ENCODE data around the gene AIFM3.

Gene AIFM3

DNA sequence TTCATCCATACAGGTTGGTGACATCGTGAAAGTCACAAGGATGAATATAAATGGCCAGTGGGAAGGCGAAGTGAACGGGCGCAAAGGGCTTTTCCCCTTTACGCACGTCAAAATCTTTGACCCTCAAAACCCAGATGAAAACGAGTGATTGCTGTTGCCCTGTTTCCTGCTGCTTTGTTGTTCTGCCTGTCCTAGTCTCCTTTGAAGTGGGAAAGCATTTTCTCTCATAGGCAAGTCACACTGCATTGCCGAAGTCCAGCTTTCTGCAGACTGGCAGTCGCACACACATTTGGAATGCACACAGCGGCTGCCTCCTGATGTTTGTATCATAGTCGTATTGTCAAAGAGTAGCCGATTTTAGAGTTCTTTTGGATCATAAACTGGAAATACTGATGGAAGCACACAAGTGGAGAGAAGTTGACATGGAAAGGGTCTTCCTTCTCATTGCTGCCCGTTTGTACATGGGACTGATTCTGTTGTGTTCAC lies 17.3 kb upstream of the AIFM3 start:
- no peaks in the 10 kb centered on the region for H3K9me3 ChIP-seq (ENCODE audit: control insufficient read depth in 1 of 2, low read length in 2 of 2)
- H3K36me3 ChIP-seq (ENCODE audit: control insufficient read depth in 1 of 2, insufficient read depth in 2 of 2, low read length in 2 of 2), result peaks cover 11 to 35% of the 10 kb centered on the region in 2 donors
- no peak overlapping the region for H3K27ac ChIP-seq (ENCODE audit: low read depth, low read length)
- peaks cover 76 to 88% of the 10 kb centered on the region in 2 donors for H3K4me1 ChIP-seq (ENCODE audit: control insufficient read depth in 1 of 2, insufficient read depth in 2 of 2, low read length in 2 of 2)
- H3K4me3 ChIP-seq (ENCODE audit: low read depth in 1 of 2, low read length in 2 of 2), result no peak overlapping the region
- no peak overlapping the region for H3K9ac ChIP-seq (ENCODE audit: low read depth in 1 of 2, low read length in 2 of 2)
- no peaks in the 10 kb centered on the region for H3K27me3 ChIP-seq (ENCODE audit: control insufficient read depth in 1 of 2, insufficient read depth in 2 of 2, low read length in 2 of 2)

DNA sequence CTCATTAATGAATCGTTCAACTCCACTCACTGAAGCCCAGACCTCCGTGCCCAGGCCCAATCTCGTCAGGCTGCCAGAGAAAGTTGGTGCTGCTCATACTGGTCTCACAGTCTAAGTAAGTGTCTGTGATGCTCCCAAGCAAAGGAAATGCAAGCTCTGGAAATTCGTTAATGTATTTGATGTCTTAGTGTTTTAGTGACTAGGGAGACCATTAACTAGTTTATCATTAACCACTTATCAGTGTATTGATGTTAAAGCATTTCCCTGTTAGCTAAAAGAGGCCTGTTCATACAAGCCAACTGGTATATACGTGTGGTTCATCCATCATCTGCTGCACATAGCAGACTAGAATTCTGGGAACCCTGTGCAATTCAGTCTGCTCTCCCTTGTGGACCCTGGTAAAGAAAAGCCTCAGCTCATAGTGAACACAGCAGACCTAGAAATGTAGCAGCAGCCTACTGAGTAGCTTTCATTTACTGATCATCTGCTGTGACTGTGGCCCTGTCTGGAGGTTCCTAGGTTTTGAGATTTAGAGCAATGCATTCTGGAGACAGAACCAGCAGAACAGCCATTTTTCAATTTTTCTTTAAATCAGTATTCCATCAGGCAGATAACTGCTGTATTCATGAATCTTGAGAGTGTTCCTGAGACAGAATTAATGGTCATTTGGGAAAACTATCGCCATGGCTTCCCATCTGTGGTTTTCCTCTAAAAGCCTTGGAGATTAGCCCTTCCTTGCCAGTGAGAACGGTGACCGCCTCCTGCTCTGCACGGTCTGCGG lies 15.7 kb upstream of the AIFM3 start:
- H3K4me1 ChIP-seq (ENCODE audit: control insufficient read depth in 1 of 2, insufficient read depth in 2 of 2, low read length in 2 of 2), result peaks cover 67 to 86% of the 10 kb centered on the region in 2 donors
- H3K27ac ChIP-seq (ENCODE audit: low read depth, low read length), result peak overlapping the region; percentile 75
- H3K4me3 ChIP-seq (ENCODE audit: low read depth in 1 of 2, low read length in 2 of 2), result peak overlapping the region; percentile 30 to 51
- no peaks in the 10 kb centered on the region for H3K9me3 ChIP-seq (ENCODE audit: control insufficient read depth in 1 of 2, low read length in 2 of 2)
- peaks cover 11 to 30% of the 10 kb centered on the region in 2 donors for H3K36me3 ChIP-seq (ENCODE audit: control insufficient read depth in 1 of 2, insufficient read depth in 2 of 2, low read length in 2 of 2)
- H3K9ac ChIP-seq (ENCODE audit: low read depth in 1 of 2, low read length in 2 of 2), result peak overlapping the region; percentile 26 to 33
- no peaks in the 10 kb centered on the region for H3K27me3 ChIP-seq (ENCODE audit: control insufficient read depth in 1 of 2, insufficient read depth in 2 of 2, low read length in 2 of 2)

DNA sequence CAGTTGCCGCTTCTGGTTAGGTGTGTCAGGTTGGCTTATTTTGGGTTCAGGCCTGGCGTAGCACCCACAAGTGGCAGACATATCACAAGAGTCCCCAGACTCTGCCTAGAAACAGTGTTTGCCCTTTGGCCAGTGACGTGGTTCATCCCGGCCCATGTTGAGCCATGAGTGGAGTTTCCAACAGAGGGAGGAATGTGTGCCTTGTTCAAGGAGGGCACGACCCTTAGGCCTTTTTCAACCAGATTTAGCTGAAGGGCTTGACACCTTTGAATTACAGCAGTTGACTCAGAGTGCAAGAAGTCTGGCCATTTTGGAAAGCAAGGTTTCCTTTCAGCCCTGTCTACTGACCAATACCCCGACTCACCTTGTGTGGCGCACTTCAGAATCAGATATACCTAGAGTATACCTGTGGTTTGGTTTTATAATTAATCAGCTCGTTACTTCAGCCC lies 15.1 kb upstream of the AIFM3 start:
- H3K9ac ChIP-seq (ENCODE audit: low read depth in 1 of 2, low read length in 2 of 2), result peak overlapping the region; percentile 32 to 36

DNA sequence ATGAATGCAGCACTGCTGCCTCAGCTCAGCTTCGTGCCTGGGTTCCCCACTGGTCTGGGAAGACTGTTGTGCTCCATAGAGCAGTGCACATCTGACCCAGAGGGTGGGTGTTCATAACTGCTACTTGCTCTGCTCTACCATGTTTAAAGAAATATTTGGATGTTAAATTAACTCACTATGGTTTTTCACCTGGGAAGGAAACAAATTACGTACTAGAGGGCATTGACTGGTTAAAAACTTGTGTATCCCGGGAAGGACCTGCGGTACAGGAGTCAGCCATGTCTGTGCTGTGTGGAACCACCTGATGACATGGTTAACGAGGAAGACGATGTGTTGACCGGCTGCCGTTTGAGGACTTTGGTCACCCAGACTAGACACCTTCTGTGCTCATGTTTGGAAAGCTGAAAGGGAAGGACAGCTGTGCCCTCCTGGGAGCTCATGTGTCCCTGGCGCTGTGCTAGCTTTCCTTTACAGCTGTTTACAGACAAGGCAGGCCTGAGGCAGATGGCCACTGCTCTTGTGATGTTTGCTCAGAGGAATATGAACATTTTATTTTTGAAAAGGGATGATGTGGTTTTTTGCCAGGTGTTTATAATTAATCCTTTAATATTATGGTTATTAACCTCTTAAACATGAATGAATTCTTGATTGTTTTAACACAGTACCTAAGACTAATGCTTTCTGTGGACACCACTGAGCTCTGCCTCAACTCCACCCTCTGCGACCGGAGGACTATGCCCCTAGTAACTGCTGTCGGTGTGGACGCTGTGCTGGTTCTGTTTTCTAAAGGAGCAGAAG lies 14.3 kb upstream of the AIFM3 start:
- Histone ChIP-seq H3K27ac (ENCODE audit: low read depth, low read length) (peak overlapping the region; percentile 75), H3K36me3 (ENCODE audit: control insufficient read depth in 1 of 2, insufficient read depth in 2 of 2, low read length in 2 of 2) (peaks cover 11 to 29% of the 10 kb centered on the region in 2 donors), H3K27me3 (ENCODE audit: control insufficient read depth in 1 of 2, insufficient read depth in 2 of 2, low read length in 2 of 2) (no peaks in the 10 kb centered on the region), H3K9me3 (ENCODE audit: control insufficient read depth in 1 of 2, low read length in 2 of 2) (no peaks in the 10 kb centered on the region), H3K9ac (ENCODE audit: low read depth in 1 of 2, low read length in 2 of 2) (peak overlapping the region; percentile 32 to 36), H3K4me3 (ENCODE audit: low read depth in 1 of 2, low read length in 2 of 2) (peak overlapping the region; percentile 30 to 50), H3K4me1 (ENCODE audit: control insufficient read depth in 1 of 2, insufficient read depth in 2 of 2, low read length in 2 of 2) (peaks cover 61 to 83% of the 10 kb centered on the region in 2 donors)

More for the DNA sequence above, 15.1 kb upstream of the AIFM3 start:
- Histone ChIP-seq H3K4me3 (ENCODE audit: low read depth in 1 of 2, low read length in 2 of 2) (peak overlapping the region in 1 of 2 donors; percentile 50), H3K9me3 (ENCODE audit: control insufficient read depth in 1 of 2, low read length in 2 of 2) (no peaks in the 10 kb centered on the region), H3K27me3 (ENCODE audit: control insufficient read depth in 1 of 2, insufficient read depth in 2 of 2, low read length in 2 of 2) (no peaks in the 10 kb centered on the region), H3K27ac (ENCODE audit: low read depth, low read length) (peak overlapping the region; percentile 75), H3K4me1 (ENCODE audit: control insufficient read depth in 1 of 2, insufficient read depth in 2 of 2, low read length in 2 of 2) (peaks cover 63 to 86% of the 10 kb centered on the region in 2 donors), H3K36me3 (ENCODE audit: control insufficient read depth in 1 of 2, insufficient read depth in 2 of 2, low read length in 2 of 2) (peaks cover 11 to 29% of the 10 kb centered on the region in 2 donors)

DNA sequence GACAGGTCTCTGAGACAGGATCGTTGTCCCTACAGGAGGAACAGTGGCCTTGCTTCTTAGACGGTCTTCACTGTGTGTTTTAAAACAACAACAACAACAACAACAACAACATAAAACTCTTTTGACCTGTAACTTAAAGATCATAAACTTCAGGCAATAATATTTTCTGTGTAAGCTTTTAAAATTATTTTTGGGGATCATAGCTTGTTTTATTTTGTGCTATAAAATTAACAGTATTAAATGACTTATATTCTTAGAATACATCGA lies 13.8 kb upstream of the AIFM3 start:
- H3K36me3 ChIP-seq (ENCODE audit: control insufficient read depth in 1 of 2, insufficient read depth in 2 of 2, low read length in 2 of 2), result peaks cover 11 to 29% of the 10 kb centered on the region in 2 donors
- peak overlapping the region in 1 of 2 donors; percentile 50 for H3K4me3 ChIP-seq (ENCODE audit: low read depth in 1 of 2, low read length in 2 of 2)
- peak overlapping the region in 1 of 2 donors; percentile 6 for H3K9ac ChIP-seq (ENCODE audit: low read depth in 1 of 2, low read length in 2 of 2)
- peaks cover 59 to 83% of the 10 kb centered on the region in 2 donors for H3K4me1 ChIP-seq (ENCODE audit: control insufficient read depth in 1 of 2, insufficient read depth in 2 of 2, low read length in 2 of 2)
- H3K27me3 ChIP-seq (ENCODE audit: control insufficient read depth in 1 of 2, insufficient read depth in 2 of 2, low read length in 2 of 2), result no peaks in the 10 kb centered on the region
- H3K9me3 ChIP-seq (ENCODE audit: control insufficient read depth in 1 of 2, low read length in 2 of 2), result no peaks in the 10 kb centered on the region
- H3K27ac ChIP-seq (ENCODE audit: low read depth, low read length), result peak overlapping the region; percentile 75

DNA sequence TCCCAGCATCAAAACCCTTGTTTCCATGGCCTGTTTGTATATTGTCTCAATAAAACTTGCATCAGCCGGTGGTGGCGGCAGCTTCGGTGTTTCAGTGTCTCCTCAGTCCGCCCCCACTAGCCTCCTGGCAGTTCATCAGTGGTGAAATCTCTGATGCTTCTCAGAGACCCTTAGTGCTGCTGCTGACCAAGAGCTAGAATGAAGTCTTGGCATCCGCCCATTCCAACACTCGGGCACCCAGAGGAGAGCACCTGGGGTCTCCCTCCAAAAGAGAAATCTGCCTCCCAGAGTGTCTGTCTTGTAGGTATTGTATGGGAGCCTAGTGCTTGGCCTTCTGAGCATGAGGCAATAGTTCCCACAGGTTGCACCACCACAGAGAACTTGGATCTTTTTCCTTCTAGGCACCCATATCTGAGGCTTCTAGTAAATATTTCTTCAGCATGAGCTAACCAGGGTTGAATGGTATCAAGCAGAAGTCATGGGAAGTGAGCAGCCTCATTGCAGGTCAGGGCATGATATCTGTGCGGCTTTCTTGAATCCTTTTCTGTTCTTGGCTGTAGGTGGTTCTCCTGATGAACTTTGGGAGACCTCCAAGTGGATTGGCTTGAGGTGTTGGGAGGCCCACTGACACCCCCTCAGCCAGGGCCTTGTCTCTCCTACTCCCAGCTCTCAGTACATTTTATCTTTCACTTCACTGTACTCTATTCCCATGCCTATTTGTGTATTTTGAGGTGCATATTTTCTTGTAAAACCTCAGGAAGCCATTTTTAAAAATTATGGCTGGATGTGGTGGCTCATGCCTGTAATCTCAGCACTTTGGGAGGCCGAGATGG lies 13.2 kb upstream of the AIFM3 start:
- Histone ChIP-seq H3K4me1 (ENCODE audit: control insufficient read depth in 1 of 2, insufficient read depth in 2 of 2, low read length in 2 of 2) (peaks cover 57 to 79% of the 10 kb centered on the region in 2 donors), H3K27ac (ENCODE audit: low read depth, low read length) (peak overlapping the region; percentile 75), H3K27me3 (ENCODE audit: control insufficient read depth in 1 of 2, insufficient read depth in 2 of 2, low read length in 2 of 2) (no peaks in the 10 kb centered on the region), H3K36me3 (ENCODE audit: control insufficient read depth in 1 of 2, insufficient read depth in 2 of 2, low read length in 2 of 2) (peaks cover 11 to 29% of the 10 kb centered on the region in 2 donors), H3K9ac (ENCODE audit: low read depth in 1 of 2, low read length in 2 of 2) (peak overlapping the region in 1 of 2 donors; percentile 6), H3K4me3 (ENCODE audit: low read depth in 1 of 2, low read length in 2 of 2) (no peak overlapping the region), H3K9me3 (ENCODE audit: control insufficient read depth in 1 of 2, low read length in 2 of 2) (no peaks in the 10 kb centered on the region)

DNA sequence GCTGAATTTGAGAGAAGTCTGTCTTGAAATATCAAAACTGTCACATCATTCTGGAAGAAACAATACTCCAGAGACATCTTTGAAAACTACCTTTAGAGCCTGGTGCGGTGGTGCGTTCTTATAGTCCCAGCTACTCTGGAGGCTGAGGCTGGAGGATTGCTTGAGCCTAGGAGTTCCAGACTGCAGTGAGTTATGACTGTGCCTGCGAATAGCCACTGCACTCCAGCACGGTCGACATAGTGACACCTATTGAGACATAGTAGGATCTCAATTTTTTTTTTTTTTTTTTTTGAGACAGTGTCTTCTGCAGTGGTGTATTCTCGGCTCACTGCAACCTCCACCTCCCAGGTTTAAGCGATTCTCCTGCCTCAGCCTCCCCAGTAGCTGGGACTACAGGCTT lies 11.5 kb upstream of the AIFM3 start:
- Histone ChIP-seq H3K27ac (ENCODE audit: low read depth, low read length) (no peak overlapping the region), H3K27me3 (ENCODE audit: control insufficient read depth in 1 of 2, insufficient read depth in 2 of 2, low read length in 2 of 2) (no peaks in the 10 kb centered on the region), H3K4me3 (ENCODE audit: low read depth in 1 of 2, low read length in 2 of 2) (no peak overlapping the region)

DNA sequence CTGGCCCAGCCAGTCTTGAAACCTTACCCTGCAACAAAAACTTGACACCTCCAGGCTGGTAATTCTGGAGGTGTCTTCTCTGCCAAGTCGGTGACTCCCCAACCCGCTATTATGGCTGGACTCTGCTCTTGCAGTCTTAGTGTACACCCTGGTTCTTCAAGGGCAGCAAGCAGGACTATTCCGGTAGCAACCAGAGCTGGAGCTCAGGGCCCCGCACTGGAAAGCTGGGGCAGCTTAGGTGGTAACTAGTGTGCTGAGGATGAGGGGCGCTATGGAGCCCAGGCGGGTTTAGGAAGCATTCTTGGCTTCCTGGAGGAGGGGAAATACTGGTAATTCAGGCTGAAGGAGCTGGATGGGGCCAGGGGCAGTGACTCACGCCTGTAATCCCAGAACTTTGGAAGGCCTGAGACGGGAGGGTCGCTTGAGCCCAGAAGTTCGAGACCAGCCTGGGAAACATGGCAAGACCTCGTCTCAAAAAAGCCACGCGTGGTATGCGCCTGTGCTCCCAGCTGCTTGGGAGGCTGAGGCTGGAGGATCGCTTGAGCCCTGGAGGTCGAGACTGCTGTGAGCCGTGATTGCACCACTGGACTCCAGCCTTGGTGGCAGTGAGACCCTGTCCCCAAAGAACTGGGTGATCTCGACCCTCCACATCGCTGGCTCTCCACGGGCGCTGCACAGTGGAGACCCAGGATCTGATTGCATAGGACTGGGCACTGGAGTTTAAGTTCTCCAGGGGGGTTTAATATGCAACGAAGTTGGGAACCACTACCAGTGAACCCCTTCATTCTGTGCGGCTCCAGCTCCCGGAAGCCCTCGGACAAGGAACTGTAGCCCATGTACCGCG lies 10.6 kb upstream of the AIFM3 start:
- peak overlapping the region; percentile 49 to 86 for H3K9ac ChIP-seq (ENCODE audit: low read depth in 1 of 2, low read length in 2 of 2)
- peaks cover 38 to 57% of the 10 kb centered on the region in 2 donors for H3K4me1 ChIP-seq (ENCODE audit: control insufficient read depth in 1 of 2, insufficient read depth in 2 of 2, low read length in 2 of 2)
- H3K36me3 ChIP-seq (ENCODE audit: control insufficient read depth in 1 of 2, insufficient read depth in 2 of 2, low read length in 2 of 2), result peaks cover 5 to 11% of the 10 kb centered on the region in 2 donors
- no peaks in the 10 kb centered on the region for H3K27me3 ChIP-seq (ENCODE audit: control insufficient read depth in 1 of 2, insufficient read depth in 2 of 2, low read length in 2 of 2)
- H3K4me3 ChIP-seq (ENCODE audit: low read depth in 1 of 2, low read length in 2 of 2), result peak overlapping the region; percentile 78 to 87
- no peaks in the 10 kb centered on the region for H3K9me3 ChIP-seq (ENCODE audit: control insufficient read depth in 1 of 2, low read length in 2 of 2)
- H3K27ac ChIP-seq (ENCODE audit: low read depth, low read length), result peak overlapping the region; percentile 82

More for the DNA sequence above, 11.5 kb upstream of the AIFM3 start:
- peaks cover 46 to 65% of the 10 kb centered on the region in 2 donors for H3K4me1 ChIP-seq (ENCODE audit: control insufficient read depth in 1 of 2, insufficient read depth in 2 of 2, low read length in 2 of 2)
- H3K9ac ChIP-seq (ENCODE audit: low read depth in 1 of 2, low read length in 2 of 2), result no peak overlapping the region
- H3K36me3 ChIP-seq (ENCODE audit: control insufficient read depth in 1 of 2, insufficient read depth in 2 of 2, low read length in 2 of 2), result peaks cover 5 to 19% of the 10 kb centered on the region in 2 donors
- no peaks in the 10 kb centered on the region for H3K9me3 ChIP-seq (ENCODE audit: control insufficient read depth in 1 of 2, low read length in 2 of 2)

DNA sequence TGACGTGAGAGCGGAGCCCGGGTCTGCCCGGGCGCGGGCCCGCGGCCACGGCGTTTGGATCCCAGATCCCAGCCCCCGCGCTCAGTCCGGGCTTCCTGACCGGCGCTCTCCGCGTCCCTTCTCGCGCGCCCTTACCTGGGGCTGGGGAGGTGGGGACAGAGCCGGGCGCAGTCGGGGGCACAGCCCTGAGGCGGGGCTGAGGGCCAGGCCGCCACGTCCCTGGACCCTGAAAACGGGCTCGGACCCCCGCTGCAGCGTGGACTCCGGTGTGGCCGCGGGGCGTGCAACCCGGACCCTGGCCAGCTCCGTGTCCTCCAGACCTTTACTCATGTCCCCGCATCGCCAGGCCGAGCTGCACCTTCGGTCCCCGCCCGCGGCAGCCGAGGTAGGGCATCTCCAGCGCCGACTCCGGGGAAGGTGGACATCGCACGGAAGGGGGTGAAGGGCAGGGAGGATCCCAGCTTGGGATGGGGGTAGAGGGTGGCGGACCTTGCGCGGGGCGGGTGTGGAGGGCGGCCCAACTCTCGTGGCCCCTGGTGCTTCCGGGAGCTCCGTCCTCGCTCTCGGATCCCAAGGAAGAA lies 9.9 kb upstream of the AIFM3 start:
- Histone ChIP-seq H3K4me3 (ENCODE audit: low read depth in 1 of 2, low read length in 2 of 2) (peak overlapping the region; percentile 78 to 87), H3K9ac (ENCODE audit: low read depth in 1 of 2, low read length in 2 of 2) (peak overlapping the region; percentile 49 to 86), H3K4me1 (ENCODE audit: control insufficient read depth in 1 of 2, insufficient read depth in 2 of 2, low read length in 2 of 2) (peaks cover 35 to 53% of the 10 kb centered on the region in 2 donors), H3K9me3 (ENCODE audit: control insufficient read depth in 1 of 2, low read length in 2 of 2) (no peaks in the 10 kb centered on the region), H3K27me3 (ENCODE audit: control insufficient read depth in 1 of 2, insufficient read depth in 2 of 2, low read length in 2 of 2) (no peaks in the 10 kb centered on the region), H3K27ac (ENCODE audit: low read depth, low read length) (peak overlapping the region; percentile 82), H3K36me3 (ENCODE audit: control insufficient read depth in 1 of 2, insufficient read depth in 2 of 2, low read length in 2 of 2) (peaks cover 5 to 11% of the 10 kb centered on the region in 2 donors)

All from duodenal mucosa (tissue), 2 donors.